SK-N-SH treated with all-trans-retinoic acid at 6 μM for 48 hours (cell line): ENCODE data around the gene FAM171A2.

Source experiments
- BACH2 ChIP-seq: fragments of 250-450 bp; sonication (Bioruptor Pico); IDR thresholded peaks from 2 replicates; pipeline ENCODE4 v1.9.0; 2021; ENCODE audit warnings: mild to moderate bottlenecking, borderline replicate concordance
- CREB5 ChIP-seq: fragments of 250-450 bp; sonication (Bioruptor Pico); IDR thresholded peaks from 2 replicates; pipeline ENCODE4 v1.5.1; 2020; ENCODE audit warnings: low read depth, mild to moderate bottlenecking, moderate library complexity
- GLIS3 ChIP-seq: fragments of 250-450 bp; sonication (Bioruptor Pico); IDR thresholded peaks from 2 replicates; pipeline ENCODE4 v1.5.0; 2020; ENCODE audit warnings: mild to moderate bottlenecking, moderate library complexity
- PATZ1 ChIP-seq: fragments of 250-450 bp; sonication (Bioruptor Pico); IDR thresholded peaks from 2 replicates; pipeline ENCODE4 v1.8.0; 2020; ENCODE audit warnings: mild to moderate bottlenecking, moderate library complexity, borderline replicate concordance
- RARB ChIP-seq: fragments of 250-450 bp; sonication (Bioruptor Pico); IDR thresholded peaks from 2 replicates; pipeline ENCODE4 v1.8.0; 2021; ENCODE audit warnings: mild to moderate bottlenecking, moderate library complexity
- TCF4 ChIP-seq: fragments of 250-450 bp; sonication (Bioruptor Pico); IDR thresholded peaks from 2 replicates; pipeline ENCODE4 v1.8.0; 2021; ENCODE audit warnings: mild to moderate bottlenecking, moderate library complexity, borderline replicate concordance
- ZFP3 ChIP-seq: fragments of 250-450 bp; sonication (Bioruptor Pico); IDR thresholded peaks from 2 replicates; pipeline ENCODE4 v1.5.0; 2020; ENCODE audit warnings: mild to moderate bottlenecking, moderate library complexity
- ZNF70 ChIP-seq: fragments of 450-650 bp; formaldehyde crosslinking; IDR thresholded peaks from 2 replicates; pipeline ENCODE4 v1.5.0; 2020; ENCODE audit warnings: mild to moderate bottlenecking, moderate library complexity
- ZNF8 ChIP-seq: fragments of 450-650 bp; formaldehyde crosslinking; IDR thresholded peaks from 2 replicates; pipeline ENCODE4 v1.5.0; 2020; ENCODE audit warnings: mild to moderate bottlenecking, moderate library complexity

GRCh38 chr17:44382917-44383316 lies 19.3 kb upstream of the FAM171A2 start:
- TF ChIP-seq ZFP3 (CRISPR knock-in tag): no peak
- TF ChIP-seq ZNF70 (CRISPR knock-in tag): no peak
- TF ChIP-seq CREB5 (CRISPR knock-in tag): no peak
- no peak for TF ChIP-seq PATZ1 (CRISPR knock-in tag)
- no peak for TF ChIP-seq GLIS3 (CRISPR knock-in tag)
- TF ChIP-seq BACH2: no peak
- no peak for TF ChIP-seq TCF4 (CRISPR knock-in tag)
- TF ChIP-seq RARB: no peak
- TF ChIP-seq ZNF8 (CRISPR knock-in tag): no peak
